Sigmoid colon (tissue), 4 donors: Measurements from ENCODE around the gene OR51G1.

ENCODE experiments used
- EP300 ChIP-seq, 4 donors: sonication (generic); formaldehyde crosslinking; IDR thresholded peaks; one replicate each; pipeline ENCODE4 v1.6.1; 2017; ENCODE audit warnings: antibody characterized with exemption in 4 of 4
- TF ChIP-seq, protein P1 (sequence below), 4 experiments: fragments of 450-650 bp in 3 of 4; fragments of 200-600 bp in 1 of 4; IDR thresholded peaks; one replicate each; pipeline ENCODE4 v1.5.1; 2016 to 2019; ENCODE audit warnings: antibody characterized with exemption in 4 of 4, mild to moderate bottlenecking in 3 of 4, moderate library complexity in 2 of 4

GRCh38 chr11:4887591-4887990 is 36.5 kb downstream of the OR51G1 start:
- TF ChIP-seq EP300 (IDR thresholded peaks at IDR 0.05) = no peak
- TF ChIP-seq, protein P1, sequence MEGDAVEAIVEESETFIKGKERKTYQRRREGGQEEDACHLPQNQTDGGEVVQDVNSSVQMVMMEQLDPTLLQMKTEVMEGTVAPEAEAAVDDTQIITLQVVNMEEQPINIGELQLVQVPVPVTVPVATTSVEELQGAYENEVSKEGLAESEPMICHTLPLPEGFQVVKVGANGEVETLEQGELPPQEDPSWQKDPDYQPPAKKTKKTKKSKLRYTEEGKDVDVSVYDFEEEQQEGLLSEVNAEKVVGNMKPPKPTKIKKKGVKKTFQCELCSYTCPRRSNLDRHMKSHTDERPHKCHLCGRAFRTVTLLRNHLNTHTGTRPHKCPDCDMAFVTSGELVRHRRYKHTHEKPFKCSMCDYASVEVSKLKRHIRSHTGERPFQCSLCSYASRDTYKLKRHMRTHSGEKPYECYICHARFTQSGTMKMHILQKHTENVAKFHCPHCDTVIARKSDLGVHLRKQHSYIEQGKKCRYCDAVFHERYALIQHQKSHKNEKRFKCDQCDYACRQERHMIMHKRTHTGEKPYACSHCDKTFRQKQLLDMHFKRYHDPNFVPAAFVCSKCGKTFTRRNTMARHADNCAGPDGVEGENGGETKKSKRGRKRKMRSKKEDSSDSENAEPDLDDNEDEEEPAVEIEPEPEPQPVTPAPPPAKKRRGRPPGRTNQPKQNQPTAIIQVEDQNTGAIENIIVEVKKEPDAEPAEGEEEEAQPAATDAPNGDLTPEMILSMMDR (IDR thresholded peaks at IDR 0.05) = no peak
